Left ventricle myocardium inferior (tissue), 1 donor: ENCODE measurements around the gene SLAMF6. TPM values are rescaled to one million over a fixed set of nuclear protein-coding genes. Genes with fewer than 3 reads are reported as not detected.

Experiments used
- DNase-seq: peaks from one replicate; pipeline ENCODE4 v3.0.0-alpha.2; 2020
- H3K27ac ChIP-seq: fragments of 200-600 bp; replicated peaks from 2 replicates; pipeline ENCODE4 v1.8.0; 2021
- H3K27me3 ChIP-seq: fragments of 200-600 bp; 2 replicates; pipeline ENCODE4 v1.8.0; 2021; ENCODE audit warnings: low read depth
- H3K36me3 ChIP-seq: fragments of 200-600 bp; 2 replicates; pipeline ENCODE4 v1.8.0; 2021
- H3K4me1 ChIP-seq: fragments of 200-600 bp; 2 replicates; pipeline ENCODE4 v1.8.0; 2021
- H3K4me3 ChIP-seq: fragments of 200-600 bp; 2 replicates; pipeline ENCODE4 v1.8.0; 2021; ENCODE audit warnings: mild to moderate bottlenecking, moderate library complexity
- H3K9me3 ChIP-seq: fragments of 200-600 bp; replicated peaks from 2 replicates; pipeline ENCODE4 v1.8.0; 2021
- intact Hi-C: fragments of 100-400 bp; cut with micrococcal nuclease; formaldehyde crosslinking; loops from one replicate; pipeline ENCODE4 v1.11.0; 2022
- total RNA-seq: library from RNA; stranded (reverse); fragmentation: NEBNext Ultra II Directional; extraction: Animal tissue kit (Norgen Biotek cat#: 25700); gene quantifications from one replicate; pipeline ENCODE4 v1.2.1, GENCODE V29; 2021
- TF ChIP-seq, protein P1 (sequence below): fragments of 200-600 bp; IDR thresholded peaks from 2 replicates; pipeline ENCODE4 v1.8.0; 2021; ENCODE audit warnings: antibody characterized with exemption, mild to moderate bottlenecking, borderline replicate concordance
- donor health status: DM: no; HTN: yes; CAD: no; lungs with severe emphysema.

The SLAMF6 gene
- total RNA-seq, 1 donor from 2014 or later, result 0.22 TPM

DNA sequence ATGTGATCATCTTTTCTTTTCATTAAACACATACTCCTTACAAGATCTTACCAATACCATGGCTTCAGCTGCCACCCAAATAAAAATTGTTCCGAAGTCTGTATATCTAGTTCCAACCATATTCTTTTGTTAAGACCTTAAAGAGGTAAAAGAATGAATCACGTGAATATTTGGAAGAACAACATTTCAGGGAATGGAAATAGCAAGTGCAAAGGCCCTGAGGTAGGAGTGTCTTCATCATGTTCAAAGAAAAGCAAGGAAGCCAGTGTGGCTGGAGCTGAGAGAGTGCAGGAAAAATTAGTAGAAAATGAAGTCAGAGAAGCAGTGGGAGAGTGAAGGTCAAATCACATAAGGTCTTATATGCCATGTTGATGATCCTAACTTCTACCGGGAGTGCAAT lies 50.9 kb downstream of the SLAMF6 start:
- no peaks in the 10 kb centered on the region for H3K9me3 ChIP-seq
- TF ChIP-seq, protein P1, sequence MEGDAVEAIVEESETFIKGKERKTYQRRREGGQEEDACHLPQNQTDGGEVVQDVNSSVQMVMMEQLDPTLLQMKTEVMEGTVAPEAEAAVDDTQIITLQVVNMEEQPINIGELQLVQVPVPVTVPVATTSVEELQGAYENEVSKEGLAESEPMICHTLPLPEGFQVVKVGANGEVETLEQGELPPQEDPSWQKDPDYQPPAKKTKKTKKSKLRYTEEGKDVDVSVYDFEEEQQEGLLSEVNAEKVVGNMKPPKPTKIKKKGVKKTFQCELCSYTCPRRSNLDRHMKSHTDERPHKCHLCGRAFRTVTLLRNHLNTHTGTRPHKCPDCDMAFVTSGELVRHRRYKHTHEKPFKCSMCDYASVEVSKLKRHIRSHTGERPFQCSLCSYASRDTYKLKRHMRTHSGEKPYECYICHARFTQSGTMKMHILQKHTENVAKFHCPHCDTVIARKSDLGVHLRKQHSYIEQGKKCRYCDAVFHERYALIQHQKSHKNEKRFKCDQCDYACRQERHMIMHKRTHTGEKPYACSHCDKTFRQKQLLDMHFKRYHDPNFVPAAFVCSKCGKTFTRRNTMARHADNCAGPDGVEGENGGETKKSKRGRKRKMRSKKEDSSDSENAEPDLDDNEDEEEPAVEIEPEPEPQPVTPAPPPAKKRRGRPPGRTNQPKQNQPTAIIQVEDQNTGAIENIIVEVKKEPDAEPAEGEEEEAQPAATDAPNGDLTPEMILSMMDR, result no peak
- H3K36me3 ChIP-seq, result no peaks in the 10 kb centered on the region
- intact Hi-C loops, result no loop called here
- H3K27me3 ChIP-seq, result peaks cover 15% of the 10 kb centered on the region
- no peak overlapping the region for H3K27ac ChIP-seq
- no peak overlapping the region for H3K4me3 ChIP-seq
- no peak for DNase-seq
- no peaks in the 10 kb centered on the region for H3K4me1 ChIP-seq

DNA sequence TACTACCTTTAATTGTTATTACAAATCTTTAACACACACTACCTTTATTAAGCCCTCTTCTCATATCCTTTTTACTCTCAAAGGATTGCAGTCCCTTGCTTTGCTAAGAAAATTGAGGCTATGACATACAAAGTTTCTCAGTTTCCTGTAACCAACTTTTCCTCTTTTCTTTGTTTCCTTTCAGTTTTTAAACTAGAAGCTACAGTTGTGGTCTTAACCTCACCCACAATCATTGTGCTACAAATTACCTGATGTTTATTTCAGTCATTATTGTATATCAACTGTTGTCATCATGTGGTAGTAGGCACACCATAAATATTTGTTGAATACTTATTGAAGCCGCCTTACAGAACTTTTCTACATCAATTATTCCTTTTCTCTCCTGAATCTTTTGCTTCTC lies 51.8 kb downstream of the SLAMF6 start:
- Histone ChIP-seq H3K36me3 (no peaks in the 10 kb centered on the region), H3K4me3 (no peak overlapping the region), H3K27ac (no peak overlapping the region), H3K27me3 (peaks cover 15% of the 10 kb centered on the region), H3K4me1 (no peaks in the 10 kb centered on the region), H3K9me3 (no peaks in the 10 kb centered on the region)
- TF ChIP-seq, protein P1, result no peak
- DNase-seq, result no peak
- intact Hi-C loops, result no loop called here

DNA sequence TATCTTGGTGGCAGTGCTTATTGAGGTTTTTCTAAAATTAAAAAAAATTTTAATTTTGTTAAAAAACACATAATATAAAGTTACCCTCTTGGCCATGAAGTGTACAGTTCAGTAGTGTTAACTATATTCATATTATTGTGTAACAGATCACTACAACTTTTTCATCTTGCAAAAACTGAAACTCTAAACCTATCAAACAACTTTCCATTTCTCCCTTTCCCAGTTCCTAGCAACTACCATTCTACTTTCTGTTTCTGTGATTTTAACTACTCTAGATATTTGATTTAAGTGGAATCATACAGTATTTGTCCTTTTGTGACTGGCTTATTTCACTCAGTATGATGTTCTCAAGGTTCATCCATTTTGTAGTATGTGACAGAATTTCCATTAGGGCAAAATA lies 55.5 kb downstream of the SLAMF6 start:
- no peak for DNase-seq
- H3K4me1 ChIP-seq, result no peaks in the 10 kb centered on the region
- H3K27me3 ChIP-seq, result peaks cover 15% of the 10 kb centered on the region
- H3K4me3 ChIP-seq, result no peak overlapping the region
- intact Hi-C loops, result no loop called here
- no peaks in the 10 kb centered on the region for H3K9me3 ChIP-seq
- H3K27ac ChIP-seq, result no peak overlapping the region
- H3K36me3 ChIP-seq, result no peaks in the 10 kb centered on the region
- TF ChIP-seq, protein P1, result no peak

DNA sequence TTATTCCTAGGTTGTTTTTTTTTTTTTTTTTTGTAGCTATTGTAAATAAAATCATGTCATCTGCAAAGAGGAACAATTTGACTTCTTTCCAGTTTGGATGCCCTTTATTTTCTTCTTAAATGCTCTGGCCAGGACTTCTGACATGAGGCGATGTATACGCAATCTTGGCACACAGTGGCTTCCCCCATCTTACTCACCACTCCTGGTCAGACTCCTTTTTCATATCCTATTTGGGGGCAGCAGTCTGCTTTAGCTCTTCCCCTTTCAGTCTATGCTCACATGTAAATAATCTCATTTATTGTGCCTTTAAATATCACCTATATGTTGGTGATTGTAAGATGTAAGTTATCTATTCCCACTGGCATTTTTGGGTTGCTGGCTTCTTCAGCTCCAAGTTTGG lies 56.1 kb downstream of the SLAMF6 start:
- Histone ChIP-seq H3K4me1 (no peaks in the 10 kb centered on the region), H3K9me3 (no peaks in the 10 kb centered on the region), H3K4me3 (no peak overlapping the region), H3K27me3 (peaks cover 11% of the 10 kb centered on the region), H3K27ac (no peak overlapping the region), H3K36me3 (no peaks in the 10 kb centered on the region)
- DNase-seq, result no peak
- intact Hi-C loops, result no loop called here
- TF ChIP-seq, protein P1, result no peak

DNA sequence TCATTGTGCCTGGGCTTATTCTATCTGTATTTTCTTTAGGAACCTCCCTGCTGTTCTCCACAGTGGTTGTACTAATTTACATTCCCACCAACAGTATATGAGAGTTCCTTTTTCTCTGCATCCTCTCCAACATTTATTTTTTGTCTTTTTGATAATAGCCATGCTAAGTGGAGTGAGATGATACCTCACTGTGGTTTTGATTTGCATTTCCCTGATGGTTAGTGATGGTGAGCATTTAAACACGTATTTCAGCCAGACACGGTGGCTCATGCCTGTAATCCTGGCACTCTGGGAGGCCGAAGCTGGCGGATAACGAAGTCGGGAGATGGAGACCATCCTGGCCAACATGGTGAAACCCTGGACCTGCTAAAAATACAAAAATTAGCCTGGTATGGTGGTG lies 57.9 kb downstream of the SLAMF6 start:
- Histone ChIP-seq H3K4me3 (no peak overlapping the region), H3K27me3 (peaks cover 6% of the 10 kb centered on the region), H3K36me3 (no peaks in the 10 kb centered on the region), H3K4me1 (no peaks in the 10 kb centered on the region), H3K9me3 (no peaks in the 10 kb centered on the region), H3K27ac (no peak overlapping the region)
- TF ChIP-seq, protein P1, result no peak
- DNase-seq, result no peak
- intact Hi-C loops, result no loop called here
